IPS-NIHi7 (cell line): ENCODE measurements around the gene GTPBP8.

Source experiments
- DNase-seq: peaks from one replicate; pipeline ENCODE4 v3.0.0; 2012; ENCODE audit warnings: mixed read lengths; ENCODE audit errors: extremely low spot score

GTPBP8 gene

GRCh38 chr3:112990672-112991602 is at the start of gene GTPBP8:
TSS of gene GTPBP8 (plus strand) at chr3:112990984. CDS start at chr3:112991000, 16 bp downstream.
- peak; percentile 88 for DNase-seq

- DNase-seq: no peak
Observed at GRCh38 chr3:112948346-112948838, 42.4 kb upstream of the GTPBP8 start.

GRCh38 chr3:112956351-112956750 is 34.4 kb upstream of the GTPBP8 start:
- no peak for DNase-seq

- DNase-seq: no peak
Observed at GRCh38 chr3:112958811-112959560, 31.8 kb upstream of the GTPBP8 start.

GRCh38 chr3:112963683-112964082 is 27.1 kb upstream of the GTPBP8 start:
- no peak for DNase-seq

GRCh38 chr3:112965656-112966055 is 25.1 kb upstream of the GTPBP8 start:
- no peak for DNase-seq

DNA sequence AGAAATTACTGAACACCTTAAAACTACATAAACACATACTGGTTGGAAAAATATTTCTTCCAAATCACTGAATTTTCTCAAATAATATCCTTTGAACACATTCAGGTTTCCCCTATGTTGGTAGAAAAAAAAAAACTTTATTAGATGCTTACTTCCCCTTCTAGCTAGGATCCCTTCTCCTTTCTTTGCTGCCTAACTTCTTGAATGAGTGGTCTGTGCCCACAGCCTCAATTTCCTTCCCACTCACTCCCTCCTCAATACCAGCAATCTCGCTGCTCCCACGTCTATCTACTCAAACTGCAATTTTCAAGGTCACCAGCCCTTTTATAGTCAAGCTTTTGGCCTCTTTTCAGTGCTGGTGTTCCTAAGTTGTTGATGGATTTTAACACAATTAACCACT is 24.2 kb upstream of the GTPBP8 start:
- DNase-seq: no peak

- DNase-seq: no peak
Observed at GRCh38 chr3:112967425-112967824, 23.4 kb upstream of the GTPBP8 start.

- DNase-seq: no peak
Observed at GRCh38 chr3:112967828-112968227, 23.0 kb upstream of the GTPBP8 start.

DNA sequence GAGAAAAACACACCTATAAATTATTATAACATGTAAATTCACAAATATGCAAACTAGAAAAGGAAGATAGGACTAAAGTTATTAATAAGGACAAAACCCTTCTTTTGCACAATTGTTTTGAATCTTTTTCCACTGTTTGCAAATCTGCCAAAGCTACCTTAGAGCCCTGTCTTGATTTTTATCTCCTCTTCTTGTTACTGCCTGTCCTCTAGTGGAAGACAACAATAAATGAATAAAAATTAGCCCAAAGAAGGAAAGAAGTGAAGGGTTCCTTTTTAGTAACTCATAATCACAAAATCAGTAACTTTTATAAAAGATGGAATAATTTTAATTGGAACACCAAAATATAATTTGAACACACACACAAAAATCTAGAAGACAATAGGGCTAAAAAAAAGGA is 18.6 kb upstream of the GTPBP8 start:
- no peak for DNase-seq

- DNase-seq: no peak
Observed at GRCh38 chr3:112973325-112974177, 17.2 kb upstream of the GTPBP8 start.

GRCh38 chr3:112974178-112974517 is 16.6 kb upstream of the GTPBP8 start:
- DNase-seq: no peak

- DNase-seq: no peak
Observed at GRCh38 chr3:112974894-112975293, 15.9 kb upstream of the GTPBP8 start, which contains the start of gene CD200R1. TSS of gene CD200R1 (minus strand) at chr3:112975103. CDS start at chr3:112974857, 246 bp downstream.

DNA sequence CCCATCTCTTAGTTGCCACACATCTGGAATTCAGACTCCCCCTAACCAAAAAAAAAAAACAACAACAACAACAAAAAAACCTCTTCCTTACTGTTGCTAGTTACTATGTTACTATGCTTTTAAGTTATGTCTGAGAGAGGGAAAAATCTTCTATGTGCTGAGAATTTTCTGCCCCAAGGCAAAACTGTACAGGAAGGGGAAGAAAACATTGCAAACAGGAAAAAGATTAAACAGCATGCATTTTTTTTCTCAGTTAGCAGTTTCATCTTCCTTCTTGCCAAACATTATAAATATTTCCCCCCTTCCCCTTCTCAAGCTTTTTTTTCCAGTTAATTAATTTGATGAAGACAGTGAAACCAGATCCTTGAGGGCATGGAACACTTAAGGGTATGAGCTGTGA is 14.8 kb upstream of the GTPBP8 start:
- DNase-seq: no peak

DNA sequence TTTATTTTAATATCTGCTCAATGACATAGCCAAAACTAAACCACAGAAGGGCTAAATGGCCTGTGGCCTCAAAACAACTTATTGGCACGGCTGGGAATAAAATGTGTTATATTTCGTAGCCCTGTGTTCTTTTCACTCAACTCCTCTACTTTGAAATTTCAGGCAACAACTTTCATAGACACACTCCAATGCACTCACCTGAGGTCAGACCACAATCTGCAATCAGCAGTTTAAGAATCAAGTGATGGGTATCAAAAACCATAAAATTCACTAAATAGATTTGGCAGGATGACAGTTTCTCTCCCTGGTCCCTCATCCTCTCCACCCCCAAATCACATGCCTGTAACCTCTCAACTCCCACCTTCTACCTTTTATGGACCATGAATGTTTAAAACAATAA is 13.8 kb upstream of the GTPBP8 start:
- DNase-seq: no peak

DNA sequence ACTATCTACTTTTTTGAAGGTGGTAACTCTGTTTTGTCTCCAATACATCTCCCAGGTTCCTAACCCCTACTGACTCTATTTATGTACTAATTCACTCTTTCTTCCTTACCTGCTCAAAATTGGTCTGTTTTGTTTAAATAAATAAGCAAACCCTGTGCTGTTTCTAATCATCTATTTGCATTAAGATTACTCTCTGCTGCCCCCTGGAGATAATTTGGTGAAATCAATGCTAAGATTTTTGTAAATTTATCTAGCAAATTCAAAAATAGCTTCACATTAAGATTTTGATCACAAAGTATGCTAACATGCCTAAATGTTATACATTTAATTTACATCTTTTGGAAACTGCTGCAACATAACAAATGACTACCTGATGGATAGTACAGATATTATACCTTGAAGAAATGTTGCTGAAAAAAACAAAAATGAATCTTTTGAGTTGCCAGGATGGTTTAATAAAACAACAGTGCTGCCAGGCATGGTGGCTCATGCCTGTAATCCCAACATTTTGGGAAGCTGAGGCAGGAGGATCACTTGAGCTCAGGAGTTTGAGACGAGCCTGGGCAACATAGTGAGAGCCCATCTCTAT is 11.4 kb upstream of the GTPBP8 start:
- DNase-seq: peak; percentile 16

DNA sequence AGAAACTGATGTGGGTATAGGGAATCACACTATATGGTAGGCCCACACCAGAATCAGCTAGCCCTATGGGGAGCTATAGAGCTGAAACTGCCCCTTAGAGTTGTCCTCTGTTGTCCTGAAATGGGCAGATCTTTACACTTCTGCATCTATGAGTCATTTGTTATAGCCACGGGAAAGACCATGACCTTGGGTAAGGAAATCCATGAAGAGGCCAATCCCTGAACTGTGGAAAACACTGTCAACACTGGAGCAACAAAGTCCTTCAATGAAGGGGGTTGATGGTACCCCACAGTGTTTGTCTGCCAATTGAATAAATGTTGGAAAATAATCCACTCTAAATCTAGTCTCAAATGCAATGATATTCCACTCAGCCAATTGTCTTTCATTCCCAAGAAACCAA is 10.7 kb upstream of the GTPBP8 start:
- DNase-seq: no peak

DNA sequence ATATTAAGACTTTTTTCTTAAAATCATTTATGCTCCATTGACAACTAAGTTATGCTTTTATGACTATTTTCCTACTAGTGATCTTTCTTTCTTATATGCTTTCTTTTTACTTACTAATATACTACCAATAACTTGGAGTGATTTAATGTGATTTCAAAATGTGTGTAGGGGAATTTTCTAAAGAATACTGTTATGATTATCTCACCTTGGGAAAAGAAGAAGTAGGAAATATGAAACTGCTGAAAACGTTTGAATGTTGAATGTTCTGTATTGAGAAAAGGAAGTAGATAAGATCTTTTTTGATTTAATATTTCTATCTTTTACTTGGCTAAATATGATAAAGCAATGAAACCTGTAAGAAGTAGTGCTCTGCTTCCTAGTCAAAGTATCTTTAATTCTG is 8.1 kb upstream of the GTPBP8 start:
- no peak for DNase-seq

DNA sequence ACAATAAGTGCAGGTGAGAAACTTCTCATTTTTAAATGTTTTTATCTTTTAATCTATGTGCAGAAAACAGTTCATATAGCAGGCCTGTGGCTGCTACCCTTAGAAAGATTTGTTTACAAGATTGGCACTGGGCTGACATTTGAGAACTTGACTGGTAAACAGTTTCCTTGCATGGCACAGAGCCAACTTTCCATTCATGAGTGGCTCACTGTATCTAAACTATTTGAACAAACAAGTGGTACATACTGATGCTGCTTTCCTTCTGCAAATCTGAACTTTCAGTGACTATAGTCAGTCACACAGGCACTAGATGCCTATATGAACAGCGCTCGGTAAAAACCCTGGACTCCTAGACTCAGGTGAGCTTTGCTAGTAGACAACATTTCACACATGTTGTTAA is 6.3 kb upstream of the GTPBP8 start:
- no peak for DNase-seq

GRCh38 chr3:112987710-112988334 is 3.0 kb upstream of the GTPBP8 start:
- DNase-seq: no peak

- no peak for DNase-seq
Observed at GRCh38 chr3:112995800-112996199, 5.0 kb downstream of the GTPBP8 start.
